Subcutaneous adipose tissue (tissue), 4 donors: Measurements from ENCODE around the gene SCN1B. TPM values are rescaled to one million over a fixed set of nuclear protein-coding genes. Genes with fewer than 3 reads are reported as not detected.

Experiments used
- CTCF ChIP-seq: fragments of 450-650 bp; IDR thresholded peaks from one replicate; pipeline ENCODE4 v1.5.1; 2016; ENCODE audit warnings: low read depth, mild to moderate bottlenecking, control low read depth, antibody characterized with exemption, moderate library complexity
- total RNA-seq, 4 donors: library from RNA; depleted of rRNA; stranded (reverse); fragments of >200 nt; gene quantifications; one replicate each; pipeline ENCODE4 v1.1.0, GENCODE V29; 2016

Gene SCN1B
- total RNA-seq, 4 donors from 2014 or later = 8.5 to 18.1 (median 9.6) TPM

- no peak for TF ChIP-seq CTCF
These were observed 4.3 kb upstream of the SCN1B start for GRCh38 chr19:35025969-35026368.

GRCh38 chr19:35026418-35026817, 3.9 kb upstream of the SCN1B start:
- TF ChIP-seq CTCF = no peak

- no peak for TF ChIP-seq CTCF
These were observed 3.3 kb upstream of the SCN1B start for GRCh38 chr19:35027009-35027408.

GRCh38 chr19:35027851-35028599, 2.2 kb upstream of the SCN1B start:
- no peak for TF ChIP-seq CTCF

GRCh38 chr19:35029737-35030256, 473 bp upstream of the SCN1B start:
- TF ChIP-seq CTCF = no peak

GRCh38 chr19:35031072-35031881, 1.0 kb downstream of the SCN1B start:
- TF ChIP-seq CTCF = no peak

- no peak for TF ChIP-seq CTCF
These were observed 2.1 kb downstream of the SCN1B start for GRCh38 chr19:35032356-35032865.
